Measurements from ENCODE around the gene TSPAN5.

DNA sequence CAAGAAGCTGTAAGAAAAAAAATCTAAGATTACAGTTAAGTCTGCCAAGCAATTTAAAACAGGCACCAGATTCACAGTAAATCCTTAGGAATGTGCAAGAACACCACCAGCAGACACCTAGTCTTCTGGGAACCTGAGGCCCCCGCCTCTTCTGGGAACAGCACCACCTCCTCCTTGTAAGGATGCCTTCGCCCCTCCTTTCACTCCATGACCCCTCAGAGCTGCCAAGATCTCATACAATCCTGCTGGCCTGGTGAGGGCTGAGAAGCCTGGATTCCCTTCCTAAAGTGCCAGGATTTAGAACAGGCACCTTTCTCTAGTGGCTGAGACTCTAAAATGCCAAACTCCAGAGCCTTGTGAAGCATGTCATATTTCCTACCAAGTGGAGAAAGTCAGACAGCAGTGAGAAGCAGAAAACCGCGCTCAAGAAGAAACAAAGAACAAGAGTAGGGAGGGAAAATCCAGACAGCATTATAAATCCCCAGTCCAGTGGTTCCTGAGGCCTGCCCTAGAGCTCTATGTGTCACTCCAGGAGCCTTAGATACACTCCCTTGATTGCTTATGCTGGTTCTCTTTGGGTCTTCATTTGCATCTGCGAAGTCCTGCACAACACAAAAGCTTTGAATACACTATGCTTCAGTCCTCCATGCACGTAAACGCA is 166.4 kb downstream of the TSPAN5 start:
- TF ChIP-seq, protein P1, sequence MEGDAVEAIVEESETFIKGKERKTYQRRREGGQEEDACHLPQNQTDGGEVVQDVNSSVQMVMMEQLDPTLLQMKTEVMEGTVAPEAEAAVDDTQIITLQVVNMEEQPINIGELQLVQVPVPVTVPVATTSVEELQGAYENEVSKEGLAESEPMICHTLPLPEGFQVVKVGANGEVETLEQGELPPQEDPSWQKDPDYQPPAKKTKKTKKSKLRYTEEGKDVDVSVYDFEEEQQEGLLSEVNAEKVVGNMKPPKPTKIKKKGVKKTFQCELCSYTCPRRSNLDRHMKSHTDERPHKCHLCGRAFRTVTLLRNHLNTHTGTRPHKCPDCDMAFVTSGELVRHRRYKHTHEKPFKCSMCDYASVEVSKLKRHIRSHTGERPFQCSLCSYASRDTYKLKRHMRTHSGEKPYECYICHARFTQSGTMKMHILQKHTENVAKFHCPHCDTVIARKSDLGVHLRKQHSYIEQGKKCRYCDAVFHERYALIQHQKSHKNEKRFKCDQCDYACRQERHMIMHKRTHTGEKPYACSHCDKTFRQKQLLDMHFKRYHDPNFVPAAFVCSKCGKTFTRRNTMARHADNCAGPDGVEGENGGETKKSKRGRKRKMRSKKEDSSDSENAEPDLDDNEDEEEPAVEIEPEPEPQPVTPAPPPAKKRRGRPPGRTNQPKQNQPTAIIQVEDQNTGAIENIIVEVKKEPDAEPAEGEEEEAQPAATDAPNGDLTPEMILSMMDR (optimal IDR thresholded peaks at IDR 0.05 in 1 of 3, IDR thresholded peaks at IDR 0.05 in 1 of 3, conservative IDR thresholded peaks at IDR 0.05 in 1 of 3; ENCODE audit: extremely low read depth in 1 of 3, insufficient read depth in 2 of 3, low read length in 3 of 3): no peak
- TF ChIP-seq EZH2 (IDR thresholded peaks at IDR 0.05; ENCODE audit: low read length): no peak
